HFFc6 (cell line): ENCODE data around the gene SPRYD7. TPM values are rescaled to one million over a fixed set of nuclear protein-coding genes. Genes with fewer than 3 reads are reported as not detected.

ENCODE experiments used
- DNase-seq: peaks from one replicate; pipeline ENCODE4 v3.0.0-alpha.2; 2018
- H3K27ac Mint-ChIP-seq: 2 replicates; pipeline ENCODE4 v1.8.0; 2020; ENCODE audit warnings: mild to moderate bottlenecking, mixed read lengths
- H3K27me3 Mint-ChIP-seq: 2 replicates; pipeline ENCODE4 v1.8.0; 2021; ENCODE audit warnings: mild to moderate bottlenecking, moderate library complexity, mixed read lengths; ENCODE audit not compliant: insufficient read depth
- H3K36me3 Mint-ChIP-seq: 2 replicates; pipeline ENCODE4 v1.8.0; 2021; ENCODE audit warnings: low read depth, mixed read lengths
- H3K4me1 Mint-ChIP-seq: 2 replicates; pipeline ENCODE4 v1.8.0; 2020; ENCODE audit warnings: low read depth, mixed read lengths
- H3K4me3 Mint-ChIP-seq: 2 replicates; pipeline ENCODE4 v1.8.0; 2020; ENCODE audit warnings: mild to moderate bottlenecking, moderate library complexity, mixed read lengths
- H3K9me3 Mint-ChIP-seq: 2 replicates; pipeline ENCODE4 v1.8.0; 2020; ENCODE audit warnings: mild to moderate bottlenecking, mixed read lengths
- total RNA-seq, 6 experiments: library from RNA; stranded (reverse); fragmentation: NEBNext Ultra II Directional; extraction: Animal tissue kit (Norgen Biotek cat#: 25700); gene quantifications; 2 replicates in 1 of 6; 3 replicates in 5 of 6; pipeline ENCODE4 v1.2.3, GENCODE V29; 2021
- TF ChIP-seq, protein P1 (sequence below): fragments of 200-600 bp; sonication (generic); IDR thresholded peaks from 2 replicates; pipeline ENCODE4 v1.5.0; 2021; ENCODE audit warnings: antibody characterized with exemption, mild to moderate bottlenecking

The SPRYD7 gene
- total RNA-seq, 6 experiments from 2014 or later, result 15.1 to 19.3 (median 17.9) TPM

- 0 out of 2 replicates have a peak overlapping the region, but pooled peaks have one; percentile 63 for H3K27ac Mint-ChIP-seq
- no peak for DNase-seq
- no peaks in the 10 kb centered on the region for H3K36me3 Mint-ChIP-seq
- peaks cover 13% of the 10 kb centered on the region for H3K4me1 Mint-ChIP-seq
- H3K27me3 Mint-ChIP-seq, result peaks cover 2% of the 10 kb centered on the region
- TF ChIP-seq, protein P1, sequence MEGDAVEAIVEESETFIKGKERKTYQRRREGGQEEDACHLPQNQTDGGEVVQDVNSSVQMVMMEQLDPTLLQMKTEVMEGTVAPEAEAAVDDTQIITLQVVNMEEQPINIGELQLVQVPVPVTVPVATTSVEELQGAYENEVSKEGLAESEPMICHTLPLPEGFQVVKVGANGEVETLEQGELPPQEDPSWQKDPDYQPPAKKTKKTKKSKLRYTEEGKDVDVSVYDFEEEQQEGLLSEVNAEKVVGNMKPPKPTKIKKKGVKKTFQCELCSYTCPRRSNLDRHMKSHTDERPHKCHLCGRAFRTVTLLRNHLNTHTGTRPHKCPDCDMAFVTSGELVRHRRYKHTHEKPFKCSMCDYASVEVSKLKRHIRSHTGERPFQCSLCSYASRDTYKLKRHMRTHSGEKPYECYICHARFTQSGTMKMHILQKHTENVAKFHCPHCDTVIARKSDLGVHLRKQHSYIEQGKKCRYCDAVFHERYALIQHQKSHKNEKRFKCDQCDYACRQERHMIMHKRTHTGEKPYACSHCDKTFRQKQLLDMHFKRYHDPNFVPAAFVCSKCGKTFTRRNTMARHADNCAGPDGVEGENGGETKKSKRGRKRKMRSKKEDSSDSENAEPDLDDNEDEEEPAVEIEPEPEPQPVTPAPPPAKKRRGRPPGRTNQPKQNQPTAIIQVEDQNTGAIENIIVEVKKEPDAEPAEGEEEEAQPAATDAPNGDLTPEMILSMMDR, result no peak
- H3K9me3 Mint-ChIP-seq, result no peaks in the 10 kb centered on the region
- H3K4me3 Mint-ChIP-seq, result no peak overlapping the region
Observed at GRCh38 chr13:49975826-49976225, 39.7 kb upstream of the SPRYD7 start.

DNA sequence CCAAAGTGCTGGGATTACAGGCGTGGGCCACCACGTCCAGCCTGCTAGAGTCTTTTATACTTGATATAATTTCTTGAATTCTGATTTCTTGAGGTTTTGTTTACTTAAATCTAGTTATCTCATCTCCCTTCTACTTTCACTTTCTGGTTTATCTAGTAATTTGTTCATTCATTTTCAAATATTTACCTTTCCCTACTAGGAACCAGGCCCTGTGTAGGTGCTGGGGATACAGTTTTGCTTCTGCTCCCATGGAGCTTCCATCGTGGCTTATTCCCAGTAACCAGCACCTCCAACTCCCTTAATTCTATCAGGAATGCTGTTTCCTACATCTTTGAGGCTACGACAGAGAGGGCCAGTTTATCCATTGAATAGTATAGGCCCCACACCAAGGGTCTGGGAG, 36.6 kb upstream of the SPRYD7 start:
- no peak overlapping the region for H3K27ac Mint-ChIP-seq
- H3K4me3 Mint-ChIP-seq, result no peak overlapping the region
- peaks cover 13% of the 10 kb centered on the region for H3K4me1 Mint-ChIP-seq
- H3K27me3 Mint-ChIP-seq, result peaks cover 2% of the 10 kb centered on the region
- TF ChIP-seq, protein P1, result no peak
- no peaks in the 10 kb centered on the region for H3K36me3 Mint-ChIP-seq
- no peak for DNase-seq
- H3K9me3 Mint-ChIP-seq, result no peaks in the 10 kb centered on the region

GRCh38 chr13:49967456-49967855, 31.3 kb upstream of the SPRYD7 start:
- DNase-seq, result no peak
- Mint-ChIP-seq H3K9me3 (peaks cover 9% of the 10 kb centered on the region), H3K27ac (no peak overlapping the region), H3K4me1 (no peaks in the 10 kb centered on the region), H3K27me3 (peaks cover 2% of the 10 kb centered on the region; the same call in 1 of the 2 replicates), H3K36me3 (peaks cover 37% of the 10 kb centered on the region), H3K4me3 (no peak overlapping the region)
- TF ChIP-seq, protein P1, result no peak

GRCh38 chr13:49958321-49958720, 22.2 kb upstream of the SPRYD7 start:
- peak; percentile 39 for DNase-seq
- no peaks in the 10 kb centered on the region; the same call in 1 of the 2 replicates for H3K9me3 Mint-ChIP-seq

GRCh38 chr13:49956131-49956530, 20.0 kb upstream of the SPRYD7 start:
- Mint-ChIP-seq H3K36me3 (peaks cover 21% of the 10 kb centered on the region), H3K4me3 (no peak overlapping the region), H3K9me3 (no peaks in the 10 kb centered on the region; the same call in 1 of the 2 replicates), H3K4me1 (peaks cover 18% of the 10 kb centered on the region), H3K27me3 (no peaks in the 10 kb centered on the region), H3K27ac (no peak overlapping the region)
- no peak for DNase-seq
- TF ChIP-seq, protein P1, result no peak

More at GRCh38 chr13:49958321-49958720, 22.2 kb upstream of the SPRYD7 start:
- Mint-ChIP-seq H3K4me1 (peaks cover 18% of the 10 kb centered on the region), H3K27me3 (no peaks in the 10 kb centered on the region), H3K36me3 (peaks cover 33% of the 10 kb centered on the region), H3K27ac (no peak overlapping the region; the same call in 1 of the 2 replicates), H3K4me3 (no peak overlapping the region)
- TF ChIP-seq, protein P1, result no peak
